ENCODE results near the gene SEMA4A. TPM values are rescaled to one million over a fixed set of nuclear protein-coding genes. Genes with fewer than 3 reads are reported as not detected.

The SEMA4A gene
- total and polyA plus RNA-seq, 4 donors = 1.1 to 3.5 (median 1.7) TPM

DNA sequence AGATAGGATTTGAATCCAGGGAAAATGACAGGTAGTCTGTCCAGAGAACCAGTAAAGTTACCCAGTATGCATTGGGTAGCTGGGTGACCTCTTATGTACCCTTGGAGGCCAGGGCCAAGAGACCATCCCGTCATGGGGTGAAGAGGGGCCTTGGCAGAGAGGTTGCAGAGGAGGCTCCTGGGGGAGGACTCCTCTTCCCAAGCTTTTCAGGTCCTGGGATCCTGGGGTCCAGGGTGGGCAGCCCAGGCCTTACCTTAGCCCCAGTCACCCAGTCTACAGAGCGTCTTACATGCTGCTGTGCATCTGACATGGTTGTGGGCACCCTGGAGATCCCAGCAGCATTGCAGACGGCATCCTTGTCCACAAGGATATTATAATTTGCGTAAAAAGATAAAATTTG is 73.4 kb downstream of the SEMA4A start:
- TF ChIP-seq ZBTB33 (IDR thresholded peaks at IDR 0.05) (no peak), JUND (IDR thresholded peaks at IDR 0.05) (no peak), RAD21 (IDR thresholded peaks at IDR 0.05) (no peak), FOXA1 (IDR thresholded peaks at IDR 0.05) (no peak), HNF4G (IDR thresholded peaks at IDR 0.05) (no peak), TAF1 (conservative IDR thresholded peaks at IDR 0.05) (no peak), REST (IDR thresholded peaks at IDR 0.05) (no peak), GABPA (IDR thresholded peaks at IDR 0.05 in 1 of 2, conservative IDR thresholded peaks at IDR 0.05 in 1 of 2) (no peak), RXRA (IDR thresholded peaks at IDR 0.05) (no peak), YY1 (IDR thresholded peaks at IDR 0.05) (no peak), HNF4A (conservative IDR thresholded peaks at IDR 0.05) (no peak), FOXA2 (IDR thresholded peaks at IDR 0.05) (no peak), EGR1 (IDR thresholded peaks at IDR 0.05; ENCODE audit: low read depth in 2 of 2) (no peak), SP1 (IDR thresholded peaks at IDR 0.05) (no peak), MAX (IDR thresholded peaks at IDR 0.05) (no peak), NR2F2 (IDR thresholded peaks at IDR 0.05) (no peak)
- TF ChIP-seq, protein P1, sequence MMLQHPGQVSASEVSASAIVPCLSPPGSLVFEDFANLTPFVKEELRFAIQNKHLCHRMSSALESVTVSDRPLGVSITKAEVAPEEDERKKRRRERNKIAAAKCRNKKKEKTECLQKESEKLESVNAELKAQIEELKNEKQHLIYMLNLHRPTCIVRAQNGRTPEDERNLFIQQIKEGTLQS (IDR thresholded peaks at IDR 0.05) = no peak
- TF ChIP-seq, protein P2, sequence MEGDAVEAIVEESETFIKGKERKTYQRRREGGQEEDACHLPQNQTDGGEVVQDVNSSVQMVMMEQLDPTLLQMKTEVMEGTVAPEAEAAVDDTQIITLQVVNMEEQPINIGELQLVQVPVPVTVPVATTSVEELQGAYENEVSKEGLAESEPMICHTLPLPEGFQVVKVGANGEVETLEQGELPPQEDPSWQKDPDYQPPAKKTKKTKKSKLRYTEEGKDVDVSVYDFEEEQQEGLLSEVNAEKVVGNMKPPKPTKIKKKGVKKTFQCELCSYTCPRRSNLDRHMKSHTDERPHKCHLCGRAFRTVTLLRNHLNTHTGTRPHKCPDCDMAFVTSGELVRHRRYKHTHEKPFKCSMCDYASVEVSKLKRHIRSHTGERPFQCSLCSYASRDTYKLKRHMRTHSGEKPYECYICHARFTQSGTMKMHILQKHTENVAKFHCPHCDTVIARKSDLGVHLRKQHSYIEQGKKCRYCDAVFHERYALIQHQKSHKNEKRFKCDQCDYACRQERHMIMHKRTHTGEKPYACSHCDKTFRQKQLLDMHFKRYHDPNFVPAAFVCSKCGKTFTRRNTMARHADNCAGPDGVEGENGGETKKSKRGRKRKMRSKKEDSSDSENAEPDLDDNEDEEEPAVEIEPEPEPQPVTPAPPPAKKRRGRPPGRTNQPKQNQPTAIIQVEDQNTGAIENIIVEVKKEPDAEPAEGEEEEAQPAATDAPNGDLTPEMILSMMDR (IDR thresholded peaks at IDR 0.05; ENCODE audit: low read depth, low read length, missing input control) = no peak
- H3K36me3 ChIP-seq (ENCODE audit: control insufficient read depth in 4 of 4, insufficient read depth in 3 of 4, low read depth in 1 of 4, low read length in 3 of 4) = peaks cover 0 to 31% (median 18%) of the 10 kb centered on the region in 4 donors
- no peak overlapping the region for H3K27ac ChIP-seq (ENCODE audit: low read depth in 1 of 2, low read length in 2 of 2)
- H3K9ac ChIP-seq (ENCODE audit: low read depth in 1 of 2, low read length in 2 of 2) = no peak overlapping the region
- no peak for DNase-seq (ENCODE audit: low spot score)
- H3K9me3 ChIP-seq (ENCODE audit: control insufficient read depth in 4 of 4, low read length in 3 of 4) = no peaks in the 10 kb centered on the region
- peaks cover 0 to 10% (median 2%) of the 10 kb centered on the region in 4 donors for H3K4me1 ChIP-seq (ENCODE audit: control insufficient read depth in 4 of 4, insufficient read depth in 4 of 4, low read length in 3 of 4)
- H3K4me3 ChIP-seq (ENCODE audit: low read depth in 1 of 3, low read length in 3 of 3) = no peak overlapping the region
- no peaks in the 10 kb centered on the region for H3K27me3 ChIP-seq (ENCODE audit: control insufficient read depth in 4 of 4, insufficient read depth in 4 of 4, low read length in 3 of 4)
- WGBS = 88% methylated on average over 4 of the region's 4 CpGs

Small RNA genes lying within 50 kb of the gene (small RNA-seq; reads per million reads assigned to genes)
- not detected for gene RF00568

Other genes starting within 250 kb of the SEMA4A start
- 10 to 100 TPM; 11.3 to 14.3 TPM for gene RIT1, start 242.2 kb upstream of the SEMA4A start, total RNA-seq
- 1 to 10 TPM; 3.1 to 4.9 TPM for gene RIT1, start 242.2 kb upstream of the SEMA4A start, polyA plus RNA-seq
- gene KHDC4, start 219.2 kb upstream of the SEMA4A start, total RNA-seq = 10 to 100 TPM; 18.2 to 32.6 TPM
- 10 to 100 TPM in 1 of 2 donors, 1 to 10 TPM in 1; 8.4 to 11.3 TPM for gene KHDC4, start 219.2 kb upstream of the SEMA4A start, polyA plus RNA-seq
- gene RXFP4, start 211.9 kb upstream of the SEMA4A start, total RNA-seq = not detected
- gene RXFP4, start 211.9 kb upstream of the SEMA4A start, polyA plus RNA-seq = not detected
- gene ARHGEF2, start 175.0 kb upstream of the SEMA4A start, total RNA-seq = 10 to 100 TPM; 14.1 to 59.1 TPM
- gene ARHGEF2, start 175.0 kb upstream of the SEMA4A start, polyA plus RNA-seq = 1 to 10 TPM; 3.2 to 6.4 TPM
- 100 to 1,000 TPM; 101 to 264 TPM for gene SSR2, start 132.6 kb upstream of the SEMA4A start, total RNA-seq
- gene SSR2, start 132.6 kb upstream of the SEMA4A start, polyA plus RNA-seq = 100 to 1,000 TPM in 1 of 2 donors, 10 to 100 TPM in 1; 93.1 to 245 TPM
- 10 to 100 TPM in 1 of 2 donors, 1 to 10 TPM in 1; 9.2 to 13.5 TPM for gene UBQLN4, start 99.8 kb upstream of the SEMA4A start, total RNA-seq
- gene UBQLN4, start 99.8 kb upstream of the SEMA4A start, polyA plus RNA-seq = 10 to 100 TPM in 1 of 2 donors, 1 to 10 TPM in 1; 7.4 to 17.8 TPM
- gene LAMTOR2, start 98.8 kb upstream of the SEMA4A start, total RNA-seq = 10 to 100 TPM; 30.4 to 42.9 TPM
- gene LAMTOR2, start 98.8 kb upstream of the SEMA4A start, polyA plus RNA-seq = 100 to 1,000 TPM; 115 to 152 TPM
- 1 to 10 TPM in 1 of 2 donors, under 1 TPM in 1; 0.67 to 1.0 TPM for gene RAB25, start 92.4 kb upstream of the SEMA4A start, total RNA-seq
- 1 to 10 TPM in 1 of 2 donors, under 1 TPM in 1; 0.82 to 2.0 TPM for gene RAB25, start 92.4 kb upstream of the SEMA4A start, polyA plus RNA-seq
- gene MEX3A, start 71.1 kb upstream of the SEMA4A start, total RNA-seq = 1 to 10 TPM; 1.3 TPM
- gene MEX3A, start 71.1 kb upstream of the SEMA4A start, polyA plus RNA-seq = under 1 TPM; 0.52 to 0.56 TPM
- gene LMNA, start 38.9 kb upstream of the SEMA4A start, total RNA-seq = 100 to 1,000 TPM in 1 of 2 donors, 10 to 100 TPM in 1; 89.4 to 160 TPM
- gene LMNA, start 38.9 kb upstream of the SEMA4A start, polyA plus RNA-seq = 100 to 1,000 TPM in 1 of 2 donors, 10 to 100 TPM in 1; 60.4 to 105 TPM
- 10 to 100 TPM; 10.2 to 21.8 TPM for gene SLC25A44, start 40.5 kb downstream of the SEMA4A start, total RNA-seq
- 10 to 100 TPM; 15.7 to 16.0 TPM for gene SLC25A44, start 40.5 kb downstream of the SEMA4A start, polyA plus RNA-seq
- 10 to 100 TPM; 24.7 to 41.5 TPM for gene PMF1, start 59.4 kb downstream of the SEMA4A start, total RNA-seq
- gene PMF1, start 59.4 kb downstream of the SEMA4A start, polyA plus RNA-seq = 10 to 100 TPM; 32.4 to 63.5 TPM
- under 1 TPM; 0.28 to 0.75 TPM for gene BGLAP, start 88.6 kb downstream of the SEMA4A start, total RNA-seq
- under 1 TPM in 1 of 2 donors, not detected in 1; 0.06 TPM for gene BGLAP, start 88.6 kb downstream of the SEMA4A start, polyA plus RNA-seq
- under 1 TPM; 0.23 to 0.75 TPM for gene PAQR6, start 94.5 kb downstream of the SEMA4A start, total RNA-seq
- gene PAQR6, start 94.5 kb downstream of the SEMA4A start, polyA plus RNA-seq = under 1 TPM; 0.22 to 0.85 TPM
- 10 to 100 TPM; 30.3 to 59.1 TPM for gene SMG5, start 129.2 kb downstream of the SEMA4A start, total RNA-seq
- gene SMG5, start 129.2 kb downstream of the SEMA4A start, polyA plus RNA-seq = 10 to 100 TPM; 22.9 to 41.1 TPM
- 1 to 10 TPM; 1.2 to 1.5 TPM for gene TMEM79, start 130.7 kb downstream of the SEMA4A start, total RNA-seq
- gene TMEM79, start 130.7 kb downstream of the SEMA4A start, polyA plus RNA-seq = 1 to 10 TPM; 1.7 to 2.2 TPM
- 10 to 100 TPM; 26.5 to 30.0 TPM for gene GLMP, start 142.1 kb downstream of the SEMA4A start, total RNA-seq
- 10 to 100 TPM; 47.9 to 51.4 TPM for gene GLMP, start 142.1 kb downstream of the SEMA4A start, polyA plus RNA-seq
- gene VHLL, start 145.7 kb downstream of the SEMA4A start, total RNA-seq = under 1 TPM in 1 of 2 donors, not detected in 1; 0.67 TPM
- not detected for gene VHLL, start 145.7 kb downstream of the SEMA4A start, polyA plus RNA-seq
- 100 to 1,000 TPM; 135 to 144 TPM for gene CCT3, start 184.7 kb downstream of the SEMA4A start, total RNA-seq
- 100 to 1,000 TPM in 1 of 2 donors, 10 to 100 TPM in 1; 74.5 to 102 TPM for gene CCT3, start 184.7 kb downstream of the SEMA4A start, polyA plus RNA-seq
- under 1 TPM in 1 of 2 donors, not detected in 1; 0.28 TPM for gene TSACC, start 184.9 kb downstream of the SEMA4A start, total RNA-seq
- 1 to 10 TPM in 1 of 2 donors, under 1 TPM in 1; 0.60 to 2.7 TPM for gene TSACC, start 184.9 kb downstream of the SEMA4A start, polyA plus RNA-seq
- gene RHBG, start 215.6 kb downstream of the SEMA4A start, total RNA-seq = 1 to 10 TPM; 1.0 to 3.5 TPM
- 1 to 10 TPM in 1 of 2 donors, under 1 TPM in 1; 0.25 to 6.4 TPM for gene RHBG, start 215.6 kb downstream of the SEMA4A start, polyA plus RNA-seq